Measurements from ENCODE around the gene MAML1.

DNA sequence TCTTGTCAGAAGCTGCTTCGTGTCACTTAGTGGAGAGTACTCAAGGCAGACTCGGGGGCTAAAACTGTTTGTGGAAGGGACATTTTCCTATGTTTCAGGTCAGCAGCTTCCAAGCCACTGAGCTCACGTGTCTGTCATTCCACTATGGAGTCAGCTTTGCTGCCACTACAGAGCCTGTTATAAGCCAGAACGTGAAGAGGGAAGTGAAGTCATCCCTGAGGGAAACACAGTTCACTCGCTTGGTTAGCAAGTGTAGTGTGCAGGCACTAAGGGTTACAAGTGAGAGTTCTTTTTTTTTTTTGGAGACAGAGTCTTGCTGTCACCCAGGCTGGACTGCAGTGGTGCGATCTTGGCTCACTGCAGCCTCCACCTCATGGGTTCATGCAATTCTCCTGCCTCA, 36.6 kb downstream of the MAML1 start:
- TF ChIP-seq POLR2A (IDR thresholded peaks at IDR 0.05) = no peak
- TF ChIP-seq, protein P1, sequence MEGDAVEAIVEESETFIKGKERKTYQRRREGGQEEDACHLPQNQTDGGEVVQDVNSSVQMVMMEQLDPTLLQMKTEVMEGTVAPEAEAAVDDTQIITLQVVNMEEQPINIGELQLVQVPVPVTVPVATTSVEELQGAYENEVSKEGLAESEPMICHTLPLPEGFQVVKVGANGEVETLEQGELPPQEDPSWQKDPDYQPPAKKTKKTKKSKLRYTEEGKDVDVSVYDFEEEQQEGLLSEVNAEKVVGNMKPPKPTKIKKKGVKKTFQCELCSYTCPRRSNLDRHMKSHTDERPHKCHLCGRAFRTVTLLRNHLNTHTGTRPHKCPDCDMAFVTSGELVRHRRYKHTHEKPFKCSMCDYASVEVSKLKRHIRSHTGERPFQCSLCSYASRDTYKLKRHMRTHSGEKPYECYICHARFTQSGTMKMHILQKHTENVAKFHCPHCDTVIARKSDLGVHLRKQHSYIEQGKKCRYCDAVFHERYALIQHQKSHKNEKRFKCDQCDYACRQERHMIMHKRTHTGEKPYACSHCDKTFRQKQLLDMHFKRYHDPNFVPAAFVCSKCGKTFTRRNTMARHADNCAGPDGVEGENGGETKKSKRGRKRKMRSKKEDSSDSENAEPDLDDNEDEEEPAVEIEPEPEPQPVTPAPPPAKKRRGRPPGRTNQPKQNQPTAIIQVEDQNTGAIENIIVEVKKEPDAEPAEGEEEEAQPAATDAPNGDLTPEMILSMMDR (IDR thresholded peaks at IDR 0.05) = no peak

All from right lobe of liver (tissue), 4 donors.